Measurements from ENCODE around the gene SLC26A8. TPM values are rescaled to one million over a fixed set of nuclear protein-coding genes. Genes with fewer than 3 reads are reported as not detected.
"Not testable (repeated sequence)": the region's sequence is repeated elsewhere in the genome, so short reads cannot be mapped to it uniquely, and the experiment has no call there.

The SLC26A8 gene
- total RNA-seq, 1 donor from 2014 or later, result 1.5 TPM

DNA sequence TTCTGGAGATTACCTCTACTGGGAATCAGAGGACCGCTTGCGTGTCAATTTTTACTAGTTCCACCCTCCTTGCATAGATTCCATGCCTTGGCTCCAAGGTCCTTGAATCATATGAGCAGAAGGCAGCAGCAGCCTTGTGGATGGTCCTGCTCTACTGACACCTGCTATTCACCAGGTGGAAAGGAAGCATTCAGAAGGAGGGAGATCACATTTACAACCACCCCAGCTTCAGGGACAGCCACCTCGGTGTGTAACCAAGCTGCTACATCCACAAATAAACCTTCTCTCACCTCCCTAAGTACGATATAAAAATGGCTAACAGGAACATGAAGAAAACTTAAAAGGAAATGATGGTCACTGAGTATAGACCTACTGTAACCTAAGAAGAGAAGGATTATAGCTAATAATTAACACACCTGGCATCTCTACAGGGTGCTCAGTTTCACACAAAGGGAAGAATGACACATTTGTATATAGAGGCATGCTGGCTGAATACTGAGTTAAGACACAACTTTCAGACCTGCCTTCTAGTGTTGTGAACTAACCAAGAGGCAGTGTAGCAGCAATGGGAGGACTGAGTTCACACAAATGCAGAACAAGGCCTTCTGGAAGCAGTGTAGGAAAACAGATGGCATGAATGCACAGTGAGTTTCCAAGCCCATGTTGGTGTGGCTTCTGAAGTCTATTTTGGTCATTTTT is 57.2 kb downstream of the SLC26A8 start:
- intact Hi-C loops (cut with DNase I), result no loop called here
- ATAC-seq, result no peak
- DNase-seq (ENCODE audit: low spot score), result no peak

DNA sequence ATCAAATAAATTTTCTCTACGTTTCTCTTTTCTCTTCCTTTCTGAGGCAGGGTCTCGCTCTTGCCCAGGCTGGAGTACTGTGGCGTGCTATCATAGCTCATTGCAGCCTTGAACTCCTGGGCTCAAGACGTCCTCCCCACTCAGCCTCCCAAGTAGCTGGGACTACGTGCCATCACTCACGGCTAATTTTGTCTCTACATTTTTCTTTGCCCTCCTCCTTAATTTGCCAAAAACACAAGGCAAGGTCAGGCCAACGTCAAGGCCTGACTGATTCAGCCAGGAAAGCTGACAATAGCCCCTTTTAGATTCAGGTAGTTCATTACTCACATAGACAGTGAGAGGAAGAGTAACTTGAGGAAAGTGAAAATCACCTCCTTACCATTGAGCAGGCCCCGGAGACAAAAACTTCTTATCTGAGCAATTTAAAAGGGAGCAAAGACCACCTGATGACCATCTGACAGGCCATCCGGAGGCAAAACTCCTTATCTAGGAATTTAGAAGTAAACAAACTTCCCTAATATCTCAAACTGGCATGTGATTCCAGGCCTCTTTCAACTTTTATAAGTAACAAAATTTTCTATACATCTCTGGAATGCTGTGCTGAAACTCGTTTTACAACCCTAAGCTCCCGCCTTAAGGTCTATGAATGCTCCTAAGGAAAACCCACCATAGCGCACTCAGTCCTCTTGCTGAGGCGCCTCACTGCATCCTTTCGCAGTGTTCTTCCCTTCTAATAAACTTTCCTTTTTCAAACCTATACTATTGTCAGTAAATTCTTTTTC is 61.5 kb downstream of the SLC26A8 start:
- DNase-seq (ENCODE audit: low spot score) (no peak), ATAC-seq (no peak)
- intact Hi-C loops (cut with DNase I), result no loop called here

GRCh38 chr6:35960187-35960586 is 64.3 kb downstream of the SLC26A8 start:
- intact Hi-C loops (cut with DNase I), result no loop called here
- ATAC-seq (no peak), DNase-seq (ENCODE audit: low spot score) (no peak)

DNA sequence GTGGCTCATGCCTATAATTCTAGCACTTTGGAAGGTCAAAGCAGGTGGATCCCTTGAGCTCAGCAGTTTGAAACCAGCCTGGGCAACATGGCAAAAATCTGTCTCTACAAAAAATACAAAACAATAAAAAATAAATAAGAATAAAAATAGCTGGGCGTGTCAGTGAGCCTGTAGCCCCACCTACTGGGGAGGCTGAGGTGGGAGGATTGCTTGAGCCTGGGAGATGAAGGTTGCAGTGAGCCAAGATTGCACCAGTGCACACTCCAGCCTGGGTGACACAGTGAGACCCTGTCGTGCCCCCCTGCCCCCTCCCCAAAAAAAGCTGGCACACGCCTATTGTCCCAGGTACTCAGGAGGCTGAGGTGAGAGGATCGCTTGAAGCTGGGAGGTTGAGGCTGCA is 68.5 kb downstream of the SLC26A8 start:
- no peak for DNase-seq (ENCODE audit: low spot score)
- intact Hi-C loops (cut with DNase I), result no loop called here
- ATAC-seq, result no peak

DNA sequence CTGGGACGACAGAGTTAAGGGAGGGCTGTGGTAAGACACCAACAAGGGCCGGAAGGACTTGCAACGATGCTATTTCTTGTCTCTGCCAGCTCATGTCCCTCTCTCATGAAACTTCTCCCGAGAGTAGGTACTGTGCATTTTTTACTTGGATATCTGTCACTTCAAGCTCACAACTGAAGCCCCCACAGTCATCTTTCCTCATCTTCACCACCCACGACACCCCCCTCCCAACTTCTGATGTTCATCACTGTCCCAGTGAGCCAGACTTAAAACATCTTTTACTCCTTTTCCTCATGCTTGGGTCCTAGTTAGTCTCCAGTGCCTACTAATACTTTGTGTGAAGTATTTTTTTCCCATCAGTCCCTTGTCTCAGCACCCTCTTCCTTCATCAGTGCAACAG is 68.9 kb downstream of the SLC26A8 start:
- intact Hi-C loops (cut with DNase I), result no loop called here
- DNase-seq (ENCODE audit: low spot score), result no peak
- ATAC-seq, result no peak

DNA sequence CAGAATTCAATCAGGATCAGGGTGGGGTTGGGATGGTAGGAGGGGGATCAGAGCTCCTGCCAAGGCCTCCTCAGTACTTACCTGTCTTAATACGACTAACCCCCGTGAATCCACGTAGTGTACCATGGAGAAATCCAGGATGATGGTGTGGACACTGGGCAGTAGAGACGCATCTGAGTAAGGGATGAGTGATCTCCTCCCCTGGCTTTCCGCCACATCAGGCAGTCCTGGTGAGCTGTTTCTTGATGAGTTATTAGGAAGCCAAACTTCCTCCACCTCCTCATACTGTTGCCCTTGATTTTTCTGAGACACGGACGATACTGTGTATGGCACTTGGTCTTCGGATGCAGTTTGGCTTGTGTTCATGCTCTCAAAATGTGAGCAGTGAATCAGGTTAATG is 69.4 kb downstream of the SLC26A8 start:
- ATAC-seq, result no peak
- intact Hi-C loops (cut with DNase I), result no loop called here

DNA sequence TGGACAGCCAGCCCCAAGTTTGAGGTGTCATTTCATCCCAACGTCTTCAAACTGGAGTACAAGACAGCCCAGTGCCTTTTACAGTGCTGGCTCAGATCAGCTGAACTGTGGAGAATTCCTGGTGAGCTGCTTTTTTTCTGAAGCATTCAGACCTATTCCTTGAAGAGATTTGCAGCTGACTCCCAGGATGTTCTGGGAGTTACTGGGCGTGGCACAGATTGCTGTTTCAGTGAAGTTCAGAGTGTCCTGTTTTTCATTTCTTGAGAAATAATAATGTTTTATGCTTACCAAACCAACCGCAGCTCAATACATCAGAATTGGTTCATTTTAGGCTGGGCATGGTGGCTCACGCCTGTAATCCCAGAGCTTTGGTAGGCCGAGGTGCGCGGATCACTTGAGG is 70.1 kb downstream of the SLC26A8 start:
- peak; percentile 81 for ATAC-seq
- intact Hi-C loops (cut with DNase I), result no loop called here

More for the DNA sequence above, 69.4 kb downstream of the SLC26A8 start:
- no peak for DNase-seq (ENCODE audit: low spot score)

DNA sequence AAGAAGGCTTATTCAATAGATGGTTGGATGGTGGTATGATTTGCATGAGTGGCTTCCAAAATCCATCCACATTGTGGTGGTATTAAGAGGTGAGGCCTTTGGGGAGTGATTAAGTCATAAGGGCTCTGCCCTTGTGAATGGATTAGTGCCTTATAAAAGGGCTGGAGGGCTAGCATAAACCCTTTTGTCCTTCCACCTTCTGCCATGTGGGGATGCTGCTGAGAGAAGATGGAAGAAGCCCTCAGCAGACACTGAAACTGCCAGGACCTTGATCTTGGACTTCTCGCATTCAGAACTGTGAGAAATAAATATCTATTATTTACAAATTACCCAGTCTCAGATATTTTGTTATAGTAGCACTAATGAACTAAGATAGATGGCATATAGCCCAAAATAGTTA is 75.7 kb downstream of the SLC26A8 start:
- intact Hi-C loops (cut with DNase I), result no loop called here
- ATAC-seq, result no peak

More for the DNA sequence above, 70.1 kb downstream of the SLC26A8 start:
- no peak for DNase-seq (ENCODE audit: low spot score)

DNA sequence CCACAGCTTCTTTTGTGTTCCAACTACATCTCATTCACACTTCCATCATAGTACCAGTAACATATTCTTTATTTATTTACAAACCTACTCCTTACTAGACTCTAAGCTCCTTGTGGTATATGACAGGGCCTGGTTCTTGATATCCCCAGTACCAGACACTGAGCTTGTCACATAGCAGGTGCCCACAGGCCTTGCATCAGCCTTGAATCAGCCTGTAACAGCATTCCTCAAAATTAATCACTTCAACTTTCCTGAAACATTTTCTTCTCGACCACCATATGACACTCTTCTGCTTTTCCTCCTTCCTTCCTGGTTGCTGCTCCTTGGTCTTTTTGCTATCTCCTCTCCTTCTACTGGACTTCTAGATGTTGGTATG is 78.8 kb downstream of the SLC26A8 start:
- intact Hi-C loops (cut with DNase I), result no loop called here
- ATAC-seq (no peak), DNase-seq (ENCODE audit: low spot score) (no peak)

More for the DNA sequence above, 75.7 kb downstream of the SLC26A8 start:
- no peak for DNase-seq (ENCODE audit: low spot score)

GRCh38 chr6:35943390-35943789 is 81.1 kb downstream of the SLC26A8 start:
- DNase-seq (ENCODE audit: low spot score) (no peak), ATAC-seq (no peak)
- intact Hi-C loops (cut with DNase I), result no loop called here

GRCh38 chr6:35942355-35942754 is 82.1 kb downstream of the SLC26A8 start:
- DNase-seq (ENCODE audit: low spot score) (no peak), ATAC-seq (no peak)
- intact Hi-C loops (cut with DNase I), result no loop called here

DNA sequence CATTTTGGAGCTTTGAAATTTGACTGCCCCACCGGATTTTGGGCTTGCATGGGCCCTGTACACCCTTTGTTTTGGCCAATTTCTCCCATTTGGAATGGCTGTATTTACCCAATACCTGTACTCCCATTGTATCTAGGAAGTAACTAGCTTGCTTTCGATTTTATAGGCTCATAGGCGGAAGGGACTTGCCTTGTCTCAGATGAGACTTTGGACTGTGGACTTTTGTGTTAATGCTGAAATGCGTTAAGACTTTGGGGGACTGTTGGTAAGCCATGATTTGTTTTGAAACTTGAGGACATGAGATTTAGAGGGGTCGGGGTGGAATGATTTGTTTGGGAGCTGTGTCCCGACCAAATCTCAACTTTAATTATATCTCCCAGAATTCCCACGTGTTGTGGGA is 83.3 kb downstream of the SLC26A8 start:
- ATAC-seq; DNase-seq (ENCODE audit: low spot score); intact Hi-C loops (cut with DNase I): not testable (repeated sequence)

GRCh38 chr6:35940014-35940413 is 84.4 kb downstream of the SLC26A8 start:
- ATAC-seq; intact Hi-C loops (cut with DNase I); DNase-seq (ENCODE audit: low spot score): not testable (repeated sequence)

DNA sequence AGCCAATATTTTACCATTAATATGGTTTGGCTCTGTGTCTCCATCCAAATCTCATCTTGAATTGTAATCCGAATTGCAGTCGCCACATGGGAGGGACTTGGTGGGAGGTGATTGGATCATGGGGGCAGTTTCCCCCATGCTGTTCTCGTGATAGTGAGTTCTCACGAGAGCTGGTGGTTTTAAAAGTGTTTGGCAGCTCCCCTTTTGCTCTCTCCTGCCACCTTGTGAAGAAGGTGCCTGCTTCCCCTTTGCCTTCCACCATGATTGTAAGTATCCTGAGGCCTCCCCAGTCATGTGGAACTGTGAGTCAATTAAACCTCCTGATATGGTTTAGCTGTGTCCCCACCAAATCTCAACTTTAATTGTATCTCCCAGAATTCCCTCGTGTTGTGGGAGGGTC is 85.2 kb downstream of the SLC26A8 start:
- intact Hi-C loops (cut with DNase I); DNase-seq (ENCODE audit: low spot score); ATAC-seq: not testable (repeated sequence)

DNA sequence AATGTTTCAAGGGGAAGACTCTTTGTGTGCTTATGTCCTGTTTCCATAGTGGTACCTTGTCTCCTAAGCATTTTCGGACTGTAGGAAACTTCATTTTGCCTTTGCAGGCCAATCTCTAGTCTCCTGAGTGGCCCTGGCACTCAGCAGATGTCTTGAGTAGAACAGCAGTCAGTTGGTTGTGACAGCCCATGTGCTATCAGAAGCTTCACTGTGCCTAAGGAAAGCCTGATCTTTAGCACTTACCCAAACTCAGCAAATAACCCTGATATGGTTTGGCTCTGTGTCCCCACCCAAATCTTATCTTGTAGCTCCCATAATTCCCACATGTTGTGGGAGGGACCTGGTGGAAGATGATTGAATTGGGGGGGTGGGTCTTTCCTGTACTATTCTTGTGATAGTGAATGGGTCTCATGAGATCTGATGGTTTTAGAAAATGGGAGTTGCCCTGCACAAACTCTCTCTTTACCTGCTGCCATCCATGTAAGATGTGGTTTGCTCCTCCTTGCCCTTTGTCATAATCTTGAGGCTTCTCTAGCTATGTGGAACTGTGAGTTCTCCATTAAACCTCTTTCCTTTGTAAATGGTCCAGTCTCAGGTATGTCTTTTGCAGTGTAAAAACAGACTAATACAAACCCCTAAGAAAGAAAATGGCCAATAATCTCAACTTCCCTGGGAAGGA is 87.6 kb downstream of the SLC26A8 start:
- ATAC-seq (no peak), DNase-seq (ENCODE audit: low spot score) (no peak)
- intact Hi-C loops (cut with DNase I), result no loop called here

GRCh38 chr6:35935469-35935868 is 89.0 kb downstream of the SLC26A8 start:
- intact Hi-C loops (cut with DNase I), result no loop called here
- DNase-seq (ENCODE audit: low spot score) (no peak), ATAC-seq (no peak)

DNA sequence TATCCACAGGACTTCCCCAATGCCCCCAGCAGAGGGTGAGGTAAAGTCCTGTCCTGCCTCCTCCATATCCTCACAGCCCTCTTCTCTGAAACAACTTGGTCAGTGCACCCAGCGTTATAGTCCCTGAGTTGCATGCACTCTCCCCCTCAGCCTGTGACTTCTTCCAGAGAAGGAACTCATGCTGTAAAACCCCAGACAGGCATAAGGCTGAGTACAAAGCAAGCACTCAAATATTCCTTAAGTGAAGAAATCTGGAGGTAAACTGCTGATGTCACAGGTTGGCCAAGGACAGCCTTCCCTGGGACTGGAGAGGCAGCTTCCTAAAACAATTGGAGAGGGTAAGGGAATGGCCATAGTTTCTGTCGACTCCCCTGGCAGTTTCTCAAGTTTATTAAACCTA is 90.6 kb downstream of the SLC26A8 start:
- intact Hi-C loops (cut with DNase I), result no loop called here
- ATAC-seq (no peak), DNase-seq (ENCODE audit: low spot score) (no peak)

DNA sequence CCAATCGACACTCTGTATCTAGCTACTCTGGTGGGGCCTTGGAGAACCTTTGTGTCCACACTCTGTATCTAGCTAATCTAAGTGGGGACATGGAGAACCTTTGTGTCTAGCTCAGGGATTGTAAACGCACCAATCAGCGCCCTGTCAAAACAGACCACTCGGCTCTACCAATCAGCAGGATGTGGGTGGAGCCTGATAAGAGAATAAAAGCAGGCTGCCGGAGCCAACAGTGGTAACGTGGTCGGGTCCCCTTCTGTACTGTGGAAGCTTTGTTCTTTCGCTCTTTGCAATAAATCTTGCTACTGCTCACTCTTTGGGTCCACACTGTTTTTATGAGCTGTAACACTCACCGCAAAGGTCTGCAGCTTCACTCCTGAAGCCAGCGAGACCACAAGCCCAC is 92.6 kb downstream of the SLC26A8 start:
- DNase-seq (ENCODE audit: low spot score); ATAC-seq; intact Hi-C loops (cut with DNase I): not testable (repeated sequence)

DNA sequence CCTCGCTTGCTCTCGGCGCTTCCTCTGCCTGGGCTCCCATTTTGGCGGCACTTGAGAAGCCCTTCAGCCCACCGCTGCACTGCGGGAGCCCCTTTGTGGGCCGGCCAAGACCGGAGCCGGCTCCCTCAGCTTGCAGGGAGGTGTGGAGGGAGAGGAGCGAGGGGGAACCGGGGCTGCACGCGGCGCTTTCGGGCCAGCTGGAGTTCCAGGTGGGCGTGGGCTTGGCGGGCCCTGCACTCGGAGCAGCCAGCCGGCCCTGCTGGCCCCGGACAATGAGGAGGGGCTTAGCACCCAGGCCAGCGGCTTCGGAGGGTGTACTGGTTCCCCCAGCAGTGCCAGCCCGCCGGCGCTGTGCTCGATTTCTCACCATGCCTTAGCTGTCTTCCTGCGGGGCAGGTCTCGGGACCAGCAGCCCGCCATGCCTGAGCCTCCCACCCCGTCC is 93.3 kb downstream of the SLC26A8 start:
- intact Hi-C loops (cut with DNase I), result no loop called here
- no peak for ATAC-seq

DNA sequence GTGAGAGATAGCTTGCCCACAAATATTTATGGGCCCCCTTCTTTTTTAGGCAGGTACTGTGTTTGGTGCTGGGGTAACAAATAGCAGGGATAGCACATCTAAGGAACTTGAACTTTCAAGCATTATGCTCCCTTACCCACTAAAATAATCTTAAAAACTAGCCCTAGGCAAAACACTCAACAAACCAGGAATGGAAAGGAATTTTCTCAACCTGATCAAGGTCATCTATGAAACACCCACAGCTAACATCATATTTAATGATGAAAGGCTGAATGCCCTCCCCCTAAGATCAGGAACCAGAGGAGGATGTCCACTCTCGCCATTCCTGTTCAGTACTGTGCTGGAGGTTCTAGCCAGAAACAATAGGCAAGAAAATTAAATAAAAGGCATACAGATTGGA is 94.8 kb downstream of the SLC26A8 start:
- intact Hi-C loops (cut with DNase I), result no loop called here
- ATAC-seq, result no peak
- DNase-seq (ENCODE audit: low spot score), result no peak

More for the DNA sequence above, 93.3 kb downstream of the SLC26A8 start:
- DNase-seq (ENCODE audit: low spot score), result no peak

Data from sciatic nerve (tissue), 2 donors.